Stomach (tissue), 4 donors: Measurements from ENCODE around the gene LIPF.

Source experiments
- CTCF ChIP-seq, 7 experiments: fragments of 450-650 bp in 4 of 7; fragments of 200-600 bp in 3 of 7; sonication (generic) in 3 of 7; IDR thresholded peaks; one replicate each; pipeline ENCODE4 v1.5.1; 2016 to 2019; ENCODE audit warnings: antibody characterized with exemption in 7 of 7, control low read depth in 2 of 7, mild to moderate bottlenecking in 1 of 7
- POLR2A ChIP-seq, 4 donors: fragments of 450-650 bp; IDR thresholded peaks; one replicate each; pipeline ENCODE4 v1.6.1; 2016; ENCODE audit warnings: antibody characterized with exemption in 4 of 4, control low read depth in 2 of 4, mild to moderate bottlenecking in 1 of 4, moderate library complexity in 1 of 4

DNA sequence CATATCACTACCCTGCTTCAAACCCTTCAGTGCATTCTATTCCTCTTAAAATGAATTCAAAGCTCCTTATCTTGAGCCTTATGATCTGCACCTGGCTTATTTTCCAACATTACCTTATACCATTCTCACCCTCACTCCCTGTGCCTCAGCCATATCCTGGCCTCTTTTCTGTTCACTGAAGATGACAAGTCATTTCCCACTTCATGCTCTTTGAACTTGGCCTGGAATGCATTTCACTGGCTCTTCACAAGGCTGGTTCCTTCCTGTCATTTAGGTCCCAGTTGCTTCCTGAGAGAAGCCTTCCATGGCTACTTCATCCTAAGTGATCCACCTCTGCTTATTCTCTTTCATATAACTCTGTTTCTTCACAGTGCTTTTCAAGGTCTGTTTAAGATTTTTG, 3.2 kb upstream of the LIPF start:
- TF ChIP-seq POLR2A (IDR thresholded peaks at IDR 0.05) (no peak), CTCF (IDR thresholded peaks at IDR 0.05) (no peak)
